Memory B cell (primary cell): ENCODE data around the gene STK17A.
A peak's percentile ranks its signal among the peaks of the same experiment; 100 is the strongest.
"Not testable (repeated sequence)": the region's sequence is repeated elsewhere in the genome, so short reads cannot be mapped to it uniquely, and the experiment has no call there.

Experiments used
- ATAC-seq: fragments of 150-1000 bp; cut with Tn5 transposase; 2 replicates; pipeline ENCODE4 v1.10.0; 2021; ENCODE audit warnings: low read depth, mild to moderate bottlenecking, moderate library complexity
- DNase-seq, 2 donors: peaks; one replicate each; pipeline ENCODE4 v3.0.0; 2022; ENCODE audit warnings: low spot score in 2 of 2
- H3K27ac Mint-ChIP-seq: one replicate; pipeline ENCODE4 v1.8.0; 2022; ENCODE audit warnings: mild to moderate bottlenecking, moderate library complexity, mixed read lengths
- H3K27me3 Mint-ChIP-seq: one replicate; pipeline ENCODE4 v1.8.0; 2022; ENCODE audit warnings: mixed read lengths
- H3K36me3 Mint-ChIP-seq: one replicate; pipeline ENCODE4 v1.8.0; 2022; ENCODE audit warnings: mild to moderate bottlenecking, mixed read lengths
- H3K4me1 Mint-ChIP-seq: one replicate; pipeline ENCODE4 v1.8.0; 2022; ENCODE audit warnings: mixed read lengths
- H3K4me3 Mint-ChIP-seq: one replicate; pipeline ENCODE4 v1.8.0; 2022; ENCODE audit warnings: mild to moderate bottlenecking, moderate library complexity, mixed read lengths
- H3K9me3 Mint-ChIP-seq: one replicate; pipeline ENCODE4 v1.8.0; 2022; ENCODE audit warnings: mixed read lengths

The STK17A gene

GRCh38 chr7:43577485-43577951 is 5.4 kb upstream of the STK17A start:
- DNase-seq: no peak
- no peaks in the 10 kb centered on the region for H3K9me3 Mint-ChIP-seq
- H3K27me3 Mint-ChIP-seq: peaks cover 3% of the 10 kb centered on the region
- no peak overlapping the region for H3K4me3 Mint-ChIP-seq
- H3K27ac Mint-ChIP-seq: no peak overlapping the region
- peaks cover 7% of the 10 kb centered on the region for H3K4me1 Mint-ChIP-seq
- no peak for ATAC-seq
- H3K36me3 Mint-ChIP-seq: no peaks in the 10 kb centered on the region

GRCh38 chr7:43583424-43584194 is 701 bp downstream of the STK17A start:
- Mint-ChIP-seq H3K4me3 (peak overlapping the region; percentile 93), H3K36me3 (no peaks in the 10 kb centered on the region), H3K4me1 (peaks cover 20% of the 10 kb centered on the region), H3K9me3 (no peaks in the 10 kb centered on the region), H3K27me3 (peaks cover 3% of the 10 kb centered on the region), H3K27ac (peak overlapping the region; percentile 97)
- DNase-seq (peak; percentile 59 to 70), ATAC-seq (peak; percentile 31)

- peaks cover 26% of the 10 kb centered on the region for H3K4me1 Mint-ChIP-seq
- H3K27me3 Mint-ChIP-seq: peaks cover 3% of the 10 kb centered on the region
- no peaks in the 10 kb centered on the region for H3K36me3 Mint-ChIP-seq
- ATAC-seq (no peak), DNase-seq (peak in 1 of 2 donors; percentile 17)
- H3K9me3 Mint-ChIP-seq: no peaks in the 10 kb centered on the region
- peak overlapping the region; percentile 97 for H3K27ac Mint-ChIP-seq
- peak overlapping the region; percentile 93 for H3K4me3 Mint-ChIP-seq
These were observed 1.3 kb downstream of the STK17A start for GRCh38 chr7:43584195-43584586.

- not testable (repeated sequence) for H3K36me3 Mint-ChIP-seq, DNase-seq, H3K27me3 Mint-ChIP-seq, H3K9me3 Mint-ChIP-seq, ATAC-seq
- Mint-ChIP-seq H3K4me3 (peak overlapping the region; percentile 93), H3K27ac (peak overlapping the region; percentile 97), H3K4me1 (peaks cover 30% of the 10 kb centered on the region)
These were observed 1.8 kb downstream of the STK17A start for GRCh38 chr7:43584733-43585132.

GRCh38 chr7:43585562-43585961 is 2.7 kb downstream of the STK17A start:
- ATAC-seq: no peak
- H3K4me3 Mint-ChIP-seq: peak overlapping the region; percentile 93
- H3K9me3 Mint-ChIP-seq: no peaks in the 10 kb centered on the region
- H3K36me3 Mint-ChIP-seq: no peaks in the 10 kb centered on the region
- DNase-seq: no peak
- H3K27me3 Mint-ChIP-seq: peaks cover 3% of the 10 kb centered on the region
- peak overlapping the region; percentile 97 for H3K27ac Mint-ChIP-seq
- peaks cover 33% of the 10 kb centered on the region for H3K4me1 Mint-ChIP-seq

- peak overlapping the region; percentile 97 for H3K27ac Mint-ChIP-seq
- no peaks in the 10 kb centered on the region for H3K9me3 Mint-ChIP-seq
- H3K27me3 Mint-ChIP-seq: peaks cover 3% of the 10 kb centered on the region
- peak overlapping the region; percentile 93 for H3K4me3 Mint-ChIP-seq
- ATAC-seq (no peak), DNase-seq (peak in 1 of 2 donors; percentile 12)
- H3K36me3 Mint-ChIP-seq: peaks cover 2% of the 10 kb centered on the region
- peaks cover 40% of the 10 kb centered on the region for H3K4me1 Mint-ChIP-seq
These were observed 3.5 kb downstream of the STK17A start for GRCh38 chr7:43586251-43586900.

GRCh38 chr7:43588477-43589132 is 5.7 kb downstream of the STK17A start:
- peaks cover 5% of the 10 kb centered on the region for H3K36me3 Mint-ChIP-seq
- no peaks in the 10 kb centered on the region for H3K27me3 Mint-ChIP-seq
- ATAC-seq (no peak), DNase-seq (no peak)
- peak overlapping the region; percentile 65 for H3K4me3 Mint-ChIP-seq
- H3K4me1 Mint-ChIP-seq: peaks cover 45% of the 10 kb centered on the region
- peak overlapping the region; percentile 60 for H3K27ac Mint-ChIP-seq
- no peaks in the 10 kb centered on the region for H3K9me3 Mint-ChIP-seq

GRCh38 chr7:43589133-43589478 is 6.2 kb downstream of the STK17A start:
- H3K9me3 Mint-ChIP-seq: no peaks in the 10 kb centered on the region

GRCh38 chr7:43589728-43590127 is 6.8 kb downstream of the STK17A start:
- H3K4me1 Mint-ChIP-seq: peaks cover 52% of the 10 kb centered on the region
- ATAC-seq (no peak), DNase-seq (no peak)
- H3K36me3 Mint-ChIP-seq: peaks cover 5% of the 10 kb centered on the region
- no peaks in the 10 kb centered on the region for H3K27me3 Mint-ChIP-seq
- H3K4me3 Mint-ChIP-seq: peak overlapping the region; percentile 62
- no peaks in the 10 kb centered on the region for H3K9me3 Mint-ChIP-seq
- H3K27ac Mint-ChIP-seq: peak overlapping the region; percentile 60

More at GRCh38 chr7:43589133-43589478, 6.2 kb downstream of the STK17A start:
- no peaks in the 10 kb centered on the region for H3K27me3 Mint-ChIP-seq
- H3K4me3 Mint-ChIP-seq: peak overlapping the region; percentile 62
- DNase-seq (no peak), ATAC-seq (no peak)
- H3K36me3 Mint-ChIP-seq: peaks cover 5% of the 10 kb centered on the region
- peaks cover 49% of the 10 kb centered on the region for H3K4me1 Mint-ChIP-seq
- H3K27ac Mint-ChIP-seq: peak overlapping the region; percentile 60

- peak in 1 of 2 donors; percentile 23 for DNase-seq
- H3K27ac Mint-ChIP-seq: peak overlapping the region; percentile 60
- H3K36me3 Mint-ChIP-seq: peaks cover 7% of the 10 kb centered on the region
- no peaks in the 10 kb centered on the region for H3K27me3 Mint-ChIP-seq
- peak; percentile 39 for ATAC-seq
- peak overlapping the region; percentile 43 for H3K4me3 Mint-ChIP-seq
- no peaks in the 10 kb centered on the region for H3K9me3 Mint-ChIP-seq
- H3K4me1 Mint-ChIP-seq: peaks cover 53% of the 10 kb centered on the region
These were observed 8.1 kb downstream of the STK17A start for GRCh38 chr7:43590862-43591557.

GRCh38 chr7:43591558-43592180 is 8.8 kb downstream of the STK17A start:
- H3K27ac Mint-ChIP-seq: peak overlapping the region; percentile 60
- H3K4me3 Mint-ChIP-seq: peak overlapping the region; percentile 33
- no peak for ATAC-seq
- H3K4me1 Mint-ChIP-seq: peaks cover 49% of the 10 kb centered on the region
- DNase-seq: no peak
- H3K36me3 Mint-ChIP-seq: peaks cover 7% of the 10 kb centered on the region
- no peaks in the 10 kb centered on the region for H3K9me3 Mint-ChIP-seq
- no peaks in the 10 kb centered on the region for H3K27me3 Mint-ChIP-seq

GRCh38 chr7:43592326-43592725 is 9.4 kb downstream of the STK17A start:
- Mint-ChIP-seq H3K9me3 (no peaks in the 10 kb centered on the region), H3K4me1 (peaks cover 49% of the 10 kb centered on the region), H3K4me3 (no peak overlapping the region), H3K36me3 (peaks cover 8% of the 10 kb centered on the region), H3K27ac (peak overlapping the region; percentile 60), H3K27me3 (no peaks in the 10 kb centered on the region)
- ATAC-seq: no peak
- DNase-seq: no peak

GRCh38 chr7:43593010-43593409 is 10.1 kb downstream of the STK17A start:
- no peaks in the 10 kb centered on the region for H3K9me3 Mint-ChIP-seq
- H3K27ac Mint-ChIP-seq: peak overlapping the region; percentile 62
- DNase-seq: no peak
- H3K36me3 Mint-ChIP-seq: peaks cover 8% of the 10 kb centered on the region
- no peak for ATAC-seq
- no peaks in the 10 kb centered on the region for H3K27me3 Mint-ChIP-seq
- H3K4me3 Mint-ChIP-seq: peak overlapping the region; percentile 50
- peaks cover 49% of the 10 kb centered on the region for H3K4me1 Mint-ChIP-seq
